ENCODE data around the gene CDK11B. TPM values are rescaled to one million over a fixed set of nuclear protein-coding genes. Genes with fewer than 3 reads are reported as not detected.

Gene CDK11B
- total RNA-seq, 1 experiment from 2014 or later, result 32.6 TPM

GRCh38 chr1:1628754-1629429 lies 29.9 kb downstream of the CDK11B start:
- Histone ChIP-seq H3K36me3 (no peaks in the 10 kb centered on the region), H3K9me3 (replicated peaks) (no peaks in the 10 kb centered on the region), H3K4me1 (0 out of 2 replicates have a peak, but pooled peaks cover 2% of the 10 kb centered on the region), H3K27ac (no peak overlapping the region), H3K27me3 (no peaks in the 10 kb centered on the region), H3K4me3 (no peak overlapping the region)
- no peak for DNase-seq

- Histone ChIP-seq H3K27me3 (no peaks in the 10 kb centered on the region), H3K9me3 (replicated peaks) (no peaks in the 10 kb centered on the region), H3K36me3 (no peaks in the 10 kb centered on the region), H3K27ac (no peak overlapping the region), H3K4me3 (no peak overlapping the region), H3K4me1 (0 out of 2 replicates have a peak, but pooled peaks cover 2% of the 10 kb centered on the region)
- DNase-seq, result no peak
These were observed 30.7 kb downstream of the CDK11B start for GRCh38 chr1:1627829-1628753.

DNA sequence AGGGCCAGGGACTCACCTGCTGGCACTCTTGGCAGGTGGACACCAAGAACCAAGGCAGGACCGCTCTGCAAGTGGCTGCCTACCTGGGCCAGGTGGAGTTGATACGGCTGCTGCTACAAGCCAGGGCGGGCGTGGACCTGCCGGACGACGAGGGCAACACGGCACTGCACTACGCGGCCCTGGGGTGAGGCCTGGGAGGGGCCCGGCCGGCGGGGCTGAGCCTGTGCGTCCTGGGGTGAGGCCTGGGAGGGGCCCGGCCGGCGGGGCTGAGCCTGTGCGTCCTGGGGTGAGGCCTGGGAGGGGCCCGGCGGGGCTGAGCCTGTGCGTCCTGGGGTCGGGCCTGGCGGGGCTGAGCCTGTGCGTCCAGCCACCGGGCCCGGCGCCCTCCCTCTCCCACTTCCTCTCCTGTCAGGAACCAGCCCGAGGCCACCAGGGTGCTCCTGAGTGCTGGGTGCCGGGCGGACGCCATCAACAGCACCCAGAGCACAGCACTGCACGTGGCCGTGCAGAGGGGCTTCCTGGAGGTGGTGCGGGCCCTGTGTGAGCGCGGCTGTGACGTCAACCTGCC lies 31.5 kb downstream of the CDK11B start:
- DNase-seq, result no peak
- H3K27ac ChIP-seq, result no peak overlapping the region

DNA sequence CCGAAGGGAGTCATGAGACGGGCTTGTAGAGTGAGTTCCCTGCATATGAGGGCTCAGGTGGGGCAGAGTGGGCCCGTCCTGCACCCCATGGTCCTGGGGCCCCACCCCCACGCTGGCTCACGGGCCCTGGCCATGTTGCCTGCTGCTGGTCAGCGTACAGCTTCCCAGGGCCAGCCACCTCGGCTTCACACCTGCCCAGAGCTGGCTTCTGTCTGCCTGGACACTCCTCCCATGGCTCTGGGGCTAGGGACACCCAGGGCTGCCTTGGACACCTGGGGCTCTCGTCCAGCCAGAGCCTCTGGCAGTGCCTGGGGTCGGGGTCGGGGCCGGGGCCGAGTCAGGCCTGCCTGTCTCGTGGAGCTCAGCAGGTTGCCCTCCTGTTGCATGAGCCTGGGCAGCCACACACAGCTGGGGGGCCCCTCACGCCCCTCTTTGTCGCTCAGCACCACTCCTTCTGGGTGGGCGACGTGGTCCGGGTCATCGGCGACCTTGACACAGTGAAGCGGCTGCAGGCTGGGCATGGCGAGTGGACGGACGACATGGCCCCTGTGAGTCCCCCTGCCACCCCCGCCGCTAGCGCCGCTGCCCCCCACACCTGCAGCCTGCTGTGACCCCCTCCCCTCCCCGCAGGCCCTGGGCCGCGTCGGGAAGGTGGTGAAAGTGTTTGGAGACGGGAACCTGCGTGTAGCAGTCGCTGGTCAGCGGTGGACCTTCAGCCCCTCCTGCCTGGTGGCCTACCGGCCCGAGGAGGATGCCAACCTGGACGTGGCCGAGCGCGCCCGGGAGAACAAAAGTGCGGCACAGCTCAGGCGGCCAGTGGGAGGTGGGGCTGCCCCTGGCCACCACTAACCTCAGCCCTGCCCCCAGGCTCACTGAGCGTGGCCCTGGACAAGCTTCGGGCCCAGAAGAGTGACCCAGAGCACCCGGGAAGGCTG lies 32.3 kb downstream of the CDK11B start:
- H3K27ac ChIP-seq, result no peak overlapping the region
- H3K27me3 ChIP-seq, result no peaks in the 10 kb centered on the region
- H3K9me3 ChIP-seq (replicated peaks), result no peaks in the 10 kb centered on the region
- no peaks in the 10 kb centered on the region for H3K36me3 ChIP-seq
- no peak for DNase-seq
- peaks cover 4% of the 10 kb centered on the region; the same call in 1 of the 2 replicates for H3K4me1 ChIP-seq
- H3K4me3 ChIP-seq, result no peak overlapping the region

More for the DNA sequence above, 31.5 kb downstream of the CDK11B start:
- Histone ChIP-seq H3K27me3 (no peaks in the 10 kb centered on the region), H3K36me3 (no peaks in the 10 kb centered on the region), H3K4me3 (no peak overlapping the region), H3K9me3 (replicated peaks) (no peaks in the 10 kb centered on the region), H3K4me1 (0 out of 2 replicates have a peak, but pooled peaks cover 2% of the 10 kb centered on the region)

GRCh38 chr1:1625824-1626206 lies 33.0 kb downstream of the CDK11B start:
- no peaks in the 10 kb centered on the region for H3K36me3 ChIP-seq
- H3K27ac ChIP-seq, result no peak overlapping the region
- DNase-seq, result no peak
- no peak overlapping the region for H3K4me3 ChIP-seq
- no peaks in the 10 kb centered on the region for H3K27me3 ChIP-seq
- H3K9me3 ChIP-seq (replicated peaks), result no peaks in the 10 kb centered on the region
- peaks cover 4% of the 10 kb centered on the region; the same call in 1 of the 2 replicates for H3K4me1 ChIP-seq

GRCh38 chr1:1625404-1625775 lies 33.4 kb downstream of the CDK11B start:
- no peak overlapping the region for H3K4me3 ChIP-seq
- no peaks in the 10 kb centered on the region for H3K9me3 ChIP-seq (replicated peaks)
- H3K27me3 ChIP-seq, result no peaks in the 10 kb centered on the region
- no peak for DNase-seq
- H3K27ac ChIP-seq, result no peak overlapping the region
- H3K36me3 ChIP-seq, result no peaks in the 10 kb centered on the region
- peaks cover 4% of the 10 kb centered on the region; the same call in 1 of the 2 replicates for H3K4me1 ChIP-seq

DNA sequence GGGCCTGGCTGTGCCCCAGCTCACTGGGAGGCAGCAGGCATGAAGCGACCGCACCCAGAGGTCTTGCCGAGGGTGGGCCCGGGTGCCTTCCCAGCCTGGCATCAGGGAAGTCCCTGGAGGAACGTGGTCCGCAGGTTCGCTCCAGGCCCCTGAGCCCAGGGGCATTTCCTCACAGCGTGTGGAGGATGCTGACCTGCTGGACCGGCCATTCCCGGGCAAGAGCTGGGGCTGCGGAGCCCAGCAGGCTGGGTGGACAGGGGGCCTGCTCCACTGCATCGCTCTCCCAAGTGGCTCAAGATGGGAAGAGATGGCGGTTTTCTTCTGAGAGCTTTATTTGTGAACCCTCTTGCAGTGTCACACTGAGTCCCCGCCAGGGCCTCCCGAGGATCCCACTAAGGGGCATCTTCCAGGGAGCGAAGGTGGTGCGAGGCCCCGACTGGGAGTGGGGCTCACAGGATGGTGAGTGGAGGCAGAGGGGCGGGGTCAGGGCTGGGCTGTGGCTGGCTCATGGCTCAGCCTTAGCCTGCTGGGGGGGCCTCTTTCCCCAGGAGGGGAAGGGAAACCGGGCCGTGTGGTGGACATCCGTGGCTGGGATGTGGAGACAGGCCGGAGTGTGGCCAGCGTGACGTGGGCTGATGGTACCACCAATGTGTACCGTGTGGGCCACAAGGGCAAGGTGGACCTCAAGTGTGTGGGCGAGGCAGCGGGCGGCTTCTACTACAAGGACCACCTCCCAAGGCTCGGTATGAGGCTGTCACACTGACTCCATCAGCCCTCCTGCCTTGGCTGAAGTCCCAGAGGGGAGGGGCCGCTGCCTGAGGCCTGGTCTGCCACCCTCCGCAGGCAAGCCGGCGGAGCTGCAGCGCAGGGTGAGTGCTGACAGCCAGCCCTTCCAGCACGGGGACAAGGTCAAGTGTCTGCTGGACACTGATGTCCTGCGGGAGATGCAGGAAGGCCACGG lies 34.1 kb downstream of the CDK11B start:
- Histone ChIP-seq H3K27me3 (no peaks in the 10 kb centered on the region), H3K9me3 (replicated peaks) (no peaks in the 10 kb centered on the region), H3K4me3 (no peak overlapping the region), H3K27ac (no peak overlapping the region), H3K36me3 (no peaks in the 10 kb centered on the region), H3K4me1 (peaks cover 4% of the 10 kb centered on the region; the same call in 1 of the 2 replicates)
- DNase-seq, result no peak

DNA sequence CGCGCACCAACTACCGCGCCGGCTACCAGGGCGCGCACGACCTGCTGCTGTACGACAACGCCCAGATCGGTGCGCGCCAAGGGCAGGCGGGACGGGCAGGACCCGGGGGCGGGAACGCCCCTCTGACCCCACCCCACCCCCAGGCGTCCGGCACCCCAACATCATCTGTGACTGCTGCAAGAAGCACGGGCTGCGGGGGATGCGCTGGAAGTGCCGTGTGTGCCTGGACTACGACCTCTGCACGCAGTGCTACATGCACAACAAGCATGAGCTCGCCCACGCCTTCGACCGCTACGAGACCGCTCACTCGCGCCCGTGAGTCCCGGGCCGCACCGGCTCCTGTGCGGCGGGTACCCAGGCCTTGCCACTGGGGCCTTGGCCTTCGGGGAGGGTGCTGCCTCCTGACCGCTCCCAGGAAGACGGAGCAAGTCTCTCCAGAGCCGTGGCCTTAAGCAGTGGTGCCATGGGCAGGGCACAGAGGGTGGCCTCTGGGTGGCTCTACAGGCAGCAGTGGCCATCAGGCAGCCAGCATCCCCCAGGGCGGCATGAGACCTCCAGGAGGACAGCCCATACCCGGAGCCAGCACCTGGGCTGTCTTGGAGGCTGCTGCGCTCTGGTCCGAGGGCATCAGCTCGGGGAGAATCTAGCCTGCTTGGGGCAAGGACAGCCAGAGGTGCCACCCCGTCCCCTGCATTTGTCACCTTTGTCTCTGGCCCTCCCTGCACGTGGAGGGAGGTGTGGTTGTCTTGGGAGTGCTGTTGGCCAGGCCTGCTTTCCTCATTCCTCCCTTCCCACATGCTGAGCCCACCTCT lies 35.0 kb downstream of the CDK11B start:
- Histone ChIP-seq H3K27me3 (no peaks in the 10 kb centered on the region), H3K9me3 (replicated peaks) (no peaks in the 10 kb centered on the region), H3K4me1 (peaks cover 4% of the 10 kb centered on the region; the same call in 1 of the 2 replicates), H3K27ac (no peak overlapping the region), H3K36me3 (no peaks in the 10 kb centered on the region), H3K4me3 (no peak overlapping the region)
- DNase-seq, result no peak

- peaks cover 4% of the 10 kb centered on the region; the same call in 1 of the 2 replicates for H3K4me1 ChIP-seq
- no peaks in the 10 kb centered on the region for H3K27me3 ChIP-seq
- no peak for DNase-seq
- H3K9me3 ChIP-seq (replicated peaks), result no peaks in the 10 kb centered on the region
- no peaks in the 10 kb centered on the region for H3K36me3 ChIP-seq
- H3K27ac ChIP-seq, result no peak overlapping the region
- H3K4me3 ChIP-seq, result no peak overlapping the region
These were observed 35.6 kb downstream of the CDK11B start for GRCh38 chr1:1623181-1623630.

GRCh38 chr1:1622788-1623094 lies 36.1 kb downstream of the CDK11B start:
- peaks cover 4% of the 10 kb centered on the region; the same call in 1 of the 2 replicates for H3K4me1 ChIP-seq
- no peaks in the 10 kb centered on the region for H3K9me3 ChIP-seq (replicated peaks)
- no peaks in the 10 kb centered on the region for H3K36me3 ChIP-seq
- DNase-seq, result no peak
- no peak overlapping the region for H3K4me3 ChIP-seq
- H3K27ac ChIP-seq, result no peak overlapping the region
- no peaks in the 10 kb centered on the region for H3K27me3 ChIP-seq

DNA sequence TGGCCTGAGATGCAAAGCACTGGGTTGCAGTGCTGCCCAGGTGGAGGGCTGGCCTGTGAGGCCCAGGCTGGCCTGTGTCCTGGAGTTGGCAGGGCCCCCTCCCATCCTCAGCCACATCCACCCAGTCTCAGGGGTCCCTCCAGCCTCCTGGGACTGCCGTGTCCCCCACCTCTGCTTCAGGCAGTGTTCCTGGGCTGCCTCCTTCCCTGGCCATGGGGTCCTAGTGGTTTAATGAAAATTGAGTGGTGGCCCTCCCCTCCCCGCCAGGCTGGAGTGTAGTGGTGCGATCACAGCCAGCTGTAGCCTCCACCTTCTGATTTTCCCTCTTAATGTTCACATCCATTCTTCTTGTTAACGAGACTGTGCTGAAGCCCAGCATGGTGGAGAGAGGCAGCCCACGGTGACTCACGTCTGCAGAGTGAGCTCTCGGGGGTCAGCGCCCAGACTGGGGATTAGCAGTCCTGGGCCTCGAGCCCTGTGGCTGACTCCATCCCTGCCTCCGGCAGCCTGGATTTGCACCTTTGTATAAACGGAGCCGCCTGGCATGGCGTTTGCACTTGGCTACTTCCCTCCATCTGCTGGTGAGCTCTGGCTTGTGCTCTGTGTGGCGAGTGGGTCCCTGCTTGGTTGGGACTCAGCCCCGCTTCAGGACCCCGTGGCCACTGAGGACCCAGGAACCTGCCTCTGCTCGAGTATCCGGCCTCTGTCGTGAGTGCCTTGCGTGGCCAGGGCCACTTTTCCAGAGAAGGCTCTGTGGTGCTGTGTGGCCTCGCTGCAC lies 36.6 kb downstream of the CDK11B start:
- no peaks in the 10 kb centered on the region for H3K9me3 ChIP-seq (replicated peaks)
- H3K36me3 ChIP-seq, result no peaks in the 10 kb centered on the region
- peak; percentile 31 to 49 for DNase-seq
- no peaks in the 10 kb centered on the region for H3K27me3 ChIP-seq
- peaks cover 4% of the 10 kb centered on the region; the same call in 1 of the 2 replicates for H3K4me1 ChIP-seq
- no peak overlapping the region for H3K27ac ChIP-seq
- no peak overlapping the region for H3K4me3 ChIP-seq
